GM12878 (cell line): ENCODE results near the gene MEGF6.

ENCODE experiments used
- ATF2 ChIP-seq: IDR thresholded peaks from 2 replicates; pipeline ENCODE4 v1.6.1; 2012; ENCODE audit warnings: low read length, inconsistent platforms
- CTCF ChIP-seq, 3 experiments: IDR thresholded peaks in 2 of 3; conservative IDR thresholded peaks in 1 of 3; 2 replicates each; pipeline ENCODE4 v1.5.1; 2011; ENCODE audit warnings: low read depth in 3 of 3, low read length in 3 of 3, mild to moderate bottlenecking in 3 of 3, control low read depth in 2 of 3, moderate library complexity in 2 of 3, inconsistent platforms in 1 of 3, mixed read lengths in 1 of 3; ENCODE audit not compliant: control insufficient read depth in 2 of 3, insufficient read depth in 1 of 3; ENCODE audit errors: extremely low read depth in 1 of 3
- EP300 ChIP-seq, 2 experiments: fragments of 150-350 bp in 1 of 2; IDR thresholded peaks; 2 replicates each; pipeline ENCODE4 v1.6.1; 2011 to 2012; ENCODE audit warnings: low read depth in 2 of 2, low read length in 2 of 2, borderline replicate concordance in 1 of 2, improper control_type of control experiment in 1 of 2, inconsistent platforms in 1 of 2; ENCODE audit not compliant: control insufficient read depth in 1 of 2
- POLR2AphosphoS5 ChIP-seq: IDR thresholded peaks from 2 replicates; pipeline ENCODE4 v1.6.1; 2011; ENCODE audit warnings: mild to moderate bottlenecking, low read length, inconsistent platforms

GRCh38 chr1:3494321-3495308, 116.7 kb downstream of the MEGF6 start:
- no peak for TF ChIP-seq CTCF (IDR thresholded peaks at IDR 0.05 in 2 of 3, conservative IDR thresholded peaks at IDR 0.05 in 1 of 3; ENCODE audit: control insufficient read depth in 2 of 3, extremely low read depth in 1 of 3, insufficient read depth in 1 of 3, low read depth in 3 of 3, low read length in 3 of 3)
- no peak for TF ChIP-seq EP300 (IDR thresholded peaks at IDR 0.05; ENCODE audit: borderline replicate concordance in 1 of 2, control insufficient read depth in 1 of 2, low read depth in 2 of 2, low read length in 2 of 2)
- TF ChIP-seq ATF2, result no peak
- TF ChIP-seq POLR2AphosphoS5, result no peak
